H54 (cell line): ENCODE results near the gene THADA.

Experiments used
- DNase-seq: peaks from one replicate; pipeline ENCODE4 v3.0.0; 2011; ENCODE audit warnings: low spot score, mixed read lengths; ENCODE audit not compliant: insufficient read length
- FAIRE-seq: peaks from 3 replicates; lab custom pipeline; 2011; peaks lifted over from hg19 to GRCh38; lab: Jason Lieb, UNC
- POLR2A ChIP-seq: IDR thresholded peaks from 2 replicates; pipeline ENCODE4 v1.6.1; 2011; ENCODE audit warnings: low read depth, mild to moderate bottlenecking, low read length

THADA gene

GRCh38 chr2:43418680-43419079, 177.2 kb downstream of the THADA start:
- FAIRE-seq, result no peak
- DNase-seq, result no peak
- no peak for TF ChIP-seq POLR2A

DNA sequence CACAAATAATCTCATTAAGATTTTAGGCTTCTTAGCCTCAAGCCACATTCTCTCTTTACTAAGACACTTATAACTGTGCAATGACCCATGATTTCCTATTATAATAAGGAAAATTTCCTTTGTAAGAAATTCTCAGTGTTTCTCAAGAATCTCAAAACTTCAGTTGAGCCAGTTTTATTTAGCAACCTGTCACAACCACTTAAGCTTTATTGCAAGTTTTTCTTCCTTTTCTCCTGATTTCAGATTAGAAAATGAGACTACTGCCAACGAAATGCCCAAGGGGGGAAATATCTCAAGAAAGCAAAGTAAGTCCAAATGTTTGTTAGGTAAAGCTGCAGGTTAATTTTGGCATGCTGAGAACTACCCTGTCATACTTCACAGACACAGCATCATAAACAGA, 178.5 kb downstream of the THADA start:
- DNase-seq, result no peak
- TF ChIP-seq POLR2A, result no peak
- no peak for FAIRE-seq

GRCh38 chr2:43415592-43415991, 180.2 kb downstream of the THADA start:
- TF ChIP-seq POLR2A, result no peak
- no peak for DNase-seq
- no peak for FAIRE-seq

GRCh38 chr2:43414586-43415135, 181.2 kb downstream of the THADA start:
- DNase-seq (no peak), FAIRE-seq (no peak)
- TF ChIP-seq POLR2A, result no peak

GRCh38 chr2:43414033-43414432, 181.8 kb downstream of the THADA start:
- peak; percentile 6 for FAIRE-seq
- DNase-seq, result no peak
- no peak for TF ChIP-seq POLR2A

DNA sequence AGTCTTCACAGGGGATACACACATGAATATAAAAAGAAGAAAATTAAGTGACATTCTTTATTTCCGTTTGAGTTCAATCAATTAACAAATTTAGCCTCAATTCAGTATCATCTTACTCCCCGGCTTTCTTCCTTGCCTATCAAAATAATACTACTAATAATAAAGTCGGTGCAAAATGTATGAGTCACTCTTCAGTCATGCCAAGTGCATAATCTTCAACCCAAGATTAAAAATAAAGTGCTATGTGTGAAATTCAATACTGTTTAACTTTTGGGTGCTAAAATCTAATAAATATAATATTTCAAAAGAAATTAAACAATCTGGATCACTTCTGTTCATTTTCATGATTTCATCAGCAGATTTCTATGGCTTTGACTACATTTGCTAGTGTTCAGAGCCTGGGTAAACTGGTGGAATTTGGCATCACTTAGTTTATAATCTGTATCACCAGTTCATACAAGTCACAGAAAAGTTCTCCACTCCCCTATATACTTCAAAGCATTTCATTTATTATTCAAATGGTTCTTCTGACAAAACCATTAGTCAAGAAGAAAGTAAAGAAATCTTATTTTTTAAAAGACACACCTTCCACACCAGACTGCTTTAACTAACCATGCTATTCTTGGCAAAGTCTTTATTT, 183.6 kb downstream of the THADA start:
- DNase-seq (no peak), FAIRE-seq (no peak)
- no peak for TF ChIP-seq POLR2A

DNA sequence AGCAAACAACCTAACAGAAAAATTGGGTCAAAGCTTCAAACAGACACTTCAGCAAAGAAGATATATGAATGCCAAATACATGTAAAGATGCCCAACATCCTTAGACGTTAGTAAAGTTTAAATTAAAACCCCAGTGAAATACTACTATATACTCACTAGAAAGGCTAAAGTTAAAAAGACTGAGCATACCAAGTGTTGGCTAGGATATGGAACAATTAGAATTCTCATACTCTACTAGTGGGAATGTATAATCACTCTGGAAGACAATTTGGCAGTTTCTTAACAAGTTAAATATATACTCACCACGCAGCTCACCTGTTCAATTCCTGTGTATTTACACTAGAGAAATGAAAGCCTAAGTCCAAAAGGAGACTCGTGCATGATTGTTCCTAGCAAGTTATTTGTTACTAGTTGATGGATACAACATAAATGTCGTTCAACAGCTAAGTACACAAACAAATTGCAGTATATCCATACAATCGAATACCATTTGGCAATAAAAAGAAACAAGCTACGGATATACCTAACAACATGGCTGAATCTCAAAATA, 185.7 kb downstream of the THADA start:
- FAIRE-seq (no peak), DNase-seq (no peak)
- TF ChIP-seq POLR2A, result no peak

DNA sequence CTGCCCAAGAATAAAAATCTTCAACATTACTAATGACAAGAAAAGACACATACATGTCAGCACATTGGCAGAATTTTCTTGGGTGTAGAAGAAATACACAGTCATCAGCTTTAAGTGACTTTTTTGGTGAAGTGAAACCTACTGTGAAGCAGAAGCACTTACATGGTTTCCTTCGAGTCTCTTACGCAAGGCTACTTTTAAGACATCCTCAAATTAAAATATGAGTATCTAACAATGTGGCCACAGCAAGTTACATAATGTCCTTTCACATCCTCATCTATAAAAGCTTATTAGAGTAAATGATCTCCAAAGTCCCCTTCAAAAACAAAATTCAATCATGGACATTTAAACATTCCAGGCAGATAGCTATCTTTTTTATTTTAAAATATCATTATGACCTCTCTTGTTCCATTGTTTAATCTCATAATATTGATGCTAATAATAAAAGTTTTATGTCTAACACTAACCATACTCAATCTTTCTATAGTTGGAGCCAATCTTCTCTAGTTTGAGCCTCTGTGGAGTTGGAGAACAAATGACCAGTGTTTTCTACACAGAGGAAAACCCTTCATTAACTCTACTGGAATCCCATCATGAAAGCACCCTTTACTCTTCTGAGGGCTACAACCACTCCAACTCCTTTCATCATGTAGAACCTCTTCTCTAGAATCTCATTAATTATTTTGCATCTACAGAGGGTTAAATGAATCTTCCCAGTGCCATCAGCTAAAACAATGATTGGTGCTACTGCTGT, 187.3 kb downstream of the THADA start:
- DNase-seq (no peak), FAIRE-seq (peak; percentile 6)
- TF ChIP-seq POLR2A, result no peak

DNA sequence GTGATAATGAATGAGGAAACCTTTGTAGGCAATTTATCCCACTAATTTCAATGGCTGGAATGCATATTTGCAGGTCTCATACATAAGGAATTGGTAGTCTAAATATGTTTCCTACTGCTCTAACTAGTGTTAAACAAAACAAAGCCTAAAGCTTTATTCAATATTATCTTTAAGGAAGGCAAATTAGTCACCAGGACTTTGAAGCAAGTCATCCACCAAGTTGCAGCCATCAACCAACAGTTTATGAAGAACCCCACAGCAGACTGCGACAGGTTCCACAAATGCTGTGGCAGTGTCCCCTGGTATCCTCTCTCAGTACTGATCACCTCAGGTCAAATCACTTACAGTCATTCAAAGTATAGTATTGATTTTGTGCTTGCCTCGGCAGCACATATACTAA, 187.9 kb downstream of the THADA start:
- FAIRE-seq, result peak; percentile 6

DNA sequence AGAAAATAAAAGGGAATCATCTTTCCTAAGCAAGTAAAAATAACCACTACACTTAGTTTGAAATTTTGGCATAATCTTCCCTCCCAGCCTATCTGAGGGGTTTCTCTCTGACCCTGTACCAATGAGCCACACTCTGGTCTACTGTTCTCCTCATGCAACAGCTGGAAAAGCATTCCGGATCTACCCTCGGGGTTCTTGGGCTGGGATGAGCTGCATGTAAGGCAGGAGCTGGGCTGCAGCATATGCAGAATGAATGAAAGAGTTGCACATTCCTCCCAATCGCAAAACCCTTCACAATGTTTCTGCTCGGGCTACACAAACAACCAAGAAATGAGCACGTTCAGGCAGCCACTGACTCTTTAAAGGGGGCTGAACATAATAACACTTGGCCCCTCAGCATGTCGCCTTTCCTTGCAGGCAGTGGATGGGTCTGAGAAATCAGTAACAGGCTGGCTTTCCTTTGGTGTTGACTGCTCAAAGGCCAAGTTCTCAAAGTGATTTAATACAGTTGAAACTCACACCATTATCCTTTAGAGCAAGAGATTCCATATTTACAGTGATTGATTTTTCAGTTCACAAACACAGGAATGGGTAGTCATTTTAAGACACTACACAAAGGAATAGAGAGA, 189.1 kb downstream of the THADA start:
- DNase-seq (no peak), FAIRE-seq (no peak)
- TF ChIP-seq POLR2A, result no peak

More for the DNA sequence above, 187.9 kb downstream of the THADA start:
- no peak for DNase-seq
- TF ChIP-seq POLR2A, result no peak

DNA sequence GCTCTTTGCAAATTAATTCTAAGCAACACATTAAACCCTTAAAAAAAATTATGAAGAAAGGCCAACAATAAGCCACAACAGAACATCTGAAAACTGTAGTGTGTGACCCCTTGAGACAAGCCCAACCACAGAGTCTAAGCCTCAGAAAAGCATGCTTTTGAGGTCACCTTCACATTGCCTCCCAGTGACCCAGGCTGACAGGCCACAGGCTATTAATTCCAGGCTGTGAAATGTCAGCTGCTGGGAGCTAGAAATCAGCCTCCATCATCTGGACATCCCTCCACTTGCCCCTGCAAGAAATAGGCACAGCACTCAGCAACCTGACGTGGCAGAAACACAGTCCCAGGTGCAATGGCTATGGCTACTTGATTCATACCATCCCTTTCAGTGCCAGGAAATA, 190.0 kb downstream of the THADA start:
- no peak for TF ChIP-seq POLR2A
- DNase-seq, result no peak
- FAIRE-seq, result no peak

DNA sequence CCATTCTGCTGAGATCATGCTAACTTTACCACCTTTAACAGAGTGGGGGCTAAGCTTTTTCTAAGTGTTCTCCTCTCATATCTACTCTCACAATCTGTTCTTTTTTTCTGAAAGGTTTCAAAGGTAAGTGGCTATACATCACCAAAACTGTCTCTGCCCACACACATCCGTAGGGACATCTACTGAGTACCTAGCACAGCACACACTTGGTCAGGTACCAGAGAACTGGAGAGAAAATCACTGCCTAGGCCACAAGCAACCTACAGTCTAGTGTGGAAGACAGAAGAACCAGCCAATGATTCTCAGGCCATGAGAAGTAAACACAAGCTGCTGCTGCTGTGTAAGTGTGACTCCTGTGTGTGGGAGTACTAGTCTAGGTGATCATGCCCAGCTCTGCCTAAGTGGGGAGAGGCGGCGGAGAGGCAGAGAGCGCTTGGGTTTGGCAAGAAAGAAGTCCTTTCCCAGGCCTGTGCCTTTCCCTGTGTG, 193.3 kb downstream of the THADA start:
- DNase-seq, result no peak
- FAIRE-seq, result no peak
- no peak for TF ChIP-seq POLR2A

- no peak for DNase-seq
- no peak for TF ChIP-seq POLR2A
- FAIRE-seq, result no peak
These were observed 193.8 kb downstream of the THADA start for GRCh38 chr2:43402002-43402401.

DNA sequence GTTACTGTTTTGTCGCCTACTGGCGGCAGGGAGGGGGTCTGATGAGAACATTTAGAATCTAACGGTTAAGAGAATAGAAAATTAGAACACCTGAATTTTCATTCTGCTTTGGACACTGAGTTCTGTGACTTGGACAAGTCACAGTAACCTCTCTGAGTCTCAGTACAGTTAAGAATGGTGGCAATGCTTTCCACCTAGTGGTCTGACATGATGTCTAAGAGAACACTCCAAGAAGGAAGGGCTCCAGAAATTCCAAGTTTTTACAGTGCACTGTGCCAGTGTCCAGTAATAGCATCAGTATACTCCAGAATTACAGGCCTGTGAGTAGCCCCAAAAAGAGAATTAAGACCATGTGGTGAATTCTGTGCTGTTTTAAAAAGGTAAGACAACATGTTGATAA, 195.3 kb downstream of the THADA start:
- DNase-seq (no peak), FAIRE-seq (no peak)
- TF ChIP-seq POLR2A, result no peak
